Endothelial cell of umbilical vein (primary cell): ENCODE data around the gene FSD1. TPM values are rescaled to one million over a fixed set of nuclear protein-coding genes. Genes with fewer than 3 reads are reported as not detected.

ENCODE experiments used
- BruUV-seq: library from RNA; stranded (reverse); fragments of 400-500 nt; replicated peaks from 2 replicates; lab custom pipeline; 2021; lab: Mats Ljungman, UMichigan
- CTCF ChIA-PET: fragments of 300-600, 350-600 bp; sonication (Branson Sonifier 250); formaldehyde crosslinking; loops from one replicate; lab custom pipeline; 2021; ENCODE audit warnings: antibody characterized with exemption, inconsistent platforms; lab: Charles Lee
- POLR2A ChIA-PET: fragments of 300-600, 350-600 bp; sonication (Branson Sonifier 250); formaldehyde crosslinking; loops from one replicate; lab custom pipeline; 2021; ENCODE audit warnings: antibody characterized with exemption, inconsistent platforms; lab: Charles Lee
- DNase-seq: peaks from one replicate; pipeline ENCODE4 v3.0.0-alpha.2; 2011; ENCODE audit warnings: low read depth, low spot score
- FAIRE-seq: peaks from 2 replicates; lab custom pipeline; 2011; peaks lifted over from hg19 to GRCh38; lab: Jason Lieb, UNC
- H2AFZ ChIP-seq: 2 replicates; pipeline ENCODE4 v1.6.0; 2012; ENCODE audit warnings: low read depth, low read length, control low read depth, inconsistent platforms
- H3K27ac ChIP-seq: 2 replicates; pipeline ENCODE4 v1.5.1; 2011; ENCODE audit warnings: low read depth, mild to moderate bottlenecking, control low read depth, low read length, moderate library complexity; ENCODE audit not compliant: insufficient read depth
- H3K27me3 ChIP-seq, 2 experiments: 2 replicates each; pipeline versions ENCODE4 v1.6.0 to v1.6.1; 2011; ENCODE audit warnings: low read length in 2 of 2, mixed read lengths in 1 of 2; ENCODE audit not compliant: control insufficient read depth in 2 of 2, insufficient read depth in 2 of 2
- H3K36me3 ChIP-seq, 2 experiments: 2 replicates in 1 of 2; 3 replicates in 1 of 2; pipeline ENCODE4 v1.5.1; 2011; ENCODE audit warnings: low read length in 2 of 2, mild to moderate bottlenecking in 1 of 2, moderate library complexity in 1 of 2; ENCODE audit not compliant: control insufficient read depth in 2 of 2, insufficient read depth in 2 of 2; ENCODE audit errors: extremely low read depth in 1 of 2
- H3K4me1 ChIP-seq: 3 replicates; pipeline ENCODE4 v1.5.1; 2011; ENCODE audit warnings: mild to moderate bottlenecking, low read length; ENCODE audit not compliant: control insufficient read depth, insufficient read depth; ENCODE audit errors: extremely low read depth
- H3K4me2 ChIP-seq: 2 replicates; pipeline ENCODE4 v1.6.1; 2011; ENCODE audit warnings: low read length, control low read depth, mixed read lengths; ENCODE audit not compliant: insufficient read depth
- H3K4me3 ChIP-seq, 3 experiments: fragments of 200-600 bp in 1 of 3; sonication (generic), shearing (Covaris generic) in 1 of 3; replicated peaks in 1 of 3; 2 replicates each; pipeline ENCODE4 v1.5.1; 2011 to 2016; ENCODE audit warnings: control low read depth in 3 of 3, low read length in 3 of 3, mild to moderate bottlenecking in 2 of 3, inconsistent platforms in 1 of 3, low read depth in 1 of 3, moderate library complexity in 1 of 3; ENCODE audit not compliant: insufficient read depth in 1 of 3
- H3K79me2 ChIP-seq: 2 replicates; pipeline ENCODE4 v1.6.0; 2012; ENCODE audit warnings: low read length, inconsistent platforms; ENCODE audit not compliant: control insufficient read depth, insufficient read depth
- H3K9ac ChIP-seq: replicated peaks from 2 replicates; pipeline ENCODE3; 2011; ENCODE audit warnings: low read length, control low read depth; ENCODE audit not compliant: insufficient read depth; ENCODE audit errors: extremely low read depth
- H3K9me1 ChIP-seq: replicated peaks from 3 replicates; pipeline ENCODE4 v1.6.0; 2011; ENCODE audit warnings: mild to moderate bottlenecking, low read length; ENCODE audit not compliant: control insufficient read depth, insufficient read depth; ENCODE audit errors: extremely low read depth
- H3K9me3 ChIP-seq: replicated peaks from 2 replicates; pipeline ENCODE4 v1.5.1; 2012; ENCODE audit warnings: low read length, inconsistent platforms; ENCODE audit not compliant: control insufficient read depth, insufficient read depth
- H4K20me1 ChIP-seq: replicated peaks from 2 replicates; pipeline ENCODE3; 2011; ENCODE audit warnings: mild to moderate bottlenecking, low read length; ENCODE audit not compliant: control insufficient read depth, insufficient read depth; ENCODE audit errors: extremely low read depth
- EZH2 ChIP-seq: IDR thresholded peaks from 2 replicates; pipeline ENCODE4 v1.6.1; 2012; ENCODE audit warnings: borderline replicate concordance, low read depth, mild to moderate bottlenecking, moderate library complexity, low read length, inconsistent platforms; ENCODE audit not compliant: severe bottlenecking
- FOS ChIP-seq: IDR thresholded peaks from 2 replicates; pipeline ENCODE4 v1.6.1; 2011; ENCODE audit warnings: mild to moderate bottlenecking, low read length, moderate library complexity, borderline replicate concordance; ENCODE audit not compliant: insufficient read depth
- GATA2 ChIP-seq: IDR thresholded peaks from 2 replicates; pipeline ENCODE4 v1.7.0; 2011; ENCODE audit warnings: low read depth, mild to moderate bottlenecking, moderate library complexity, mixed read lengths, low read length; ENCODE audit not compliant: insufficient read length, insufficient read depth
- JUN ChIP-seq: IDR thresholded peaks from 2 replicates; pipeline ENCODE4 v1.6.1; 2011; ENCODE audit warnings: borderline replicate concordance, low read depth; ENCODE audit not compliant: insufficient read length, insufficient read depth
- MYC ChIP-seq: IDR thresholded peaks from one replicate; pipeline ENCODE4 v1.6.1; 2011; ENCODE audit warnings: mild to moderate bottlenecking, low read depth, low read length
- POLR2A ChIP-seq: IDR thresholded peaks from 2 replicates; pipeline ENCODE4 v1.6.1; 2012; ENCODE audit warnings: low read depth, mild to moderate bottlenecking, control low read depth, low read length
- POLR2AphosphoS5 ChIP-seq: IDR thresholded peaks from 2 replicates; pipeline ENCODE4 v1.6.1; 2012; ENCODE audit warnings: low read depth, mild to moderate bottlenecking, control low read depth, low read length, moderate library complexity; ENCODE audit not compliant: insufficient read depth
- dilution Hi-C: fragments of 300-500 bp; cut with MboI; formaldehyde crosslinking; loops from one replicate; pipeline ENCODE4 v1.15.0; 2019; ENCODE audit warnings: low sequenced_read_pairs; ENCODE audit not compliant: extremely low pct_ligation_motif_present
- intact Hi-C: fragments of 100-400 bp; cut with micrococcal nuclease; formaldehyde crosslinking; loops from one replicate; pipeline ENCODE4 v1.10.0; 2022
- polyA plus RNA-seq, 4 experiments: library from polyadenylated mRNA; depleted of rRNA in 3 of 4; stranded (reverse) in 3 of 4; unstranded in 1 of 4; fragments of >200 nt; gene quantifications; 2 replicates each; pipeline versions ENCODE4 v1.2.1 to v1.2.3, GENCODE V29; 2011 to 2012; ENCODE audit warnings: missing spikeins in 1 of 4
- total RNA-seq: library from RNA; stranded (reverse); gene quantifications from 2 replicates; pipeline ENCODE4 v1.2.3, GENCODE V29; 2021
- TF ChIP-seq, protein P1 (sequence below): IDR thresholded peaks from 2 replicates; pipeline ENCODE4 v1.6.1; 2011; ENCODE audit not compliant: insufficient read depth, insufficient read length
- TF ChIP-seq, protein P2 (sequence below), 2 donors: IDR thresholded peaks; 1 replicate in 1 of 2; 2 replicates in 1 of 2; pipeline ENCODE4 v1.5.1; 2011; ENCODE audit warnings: low read length in 2 of 2, mild to moderate bottlenecking in 2 of 2, moderate library complexity in 2 of 2, control low read depth in 1 of 2, inconsistent platforms in 1 of 2, low read depth in 1 of 2; ENCODE audit not compliant: insufficient read depth in 1 of 2; ENCODE audit errors: extremely low read depth in 1 of 2

Gene FSD1
- total and polyA plus RNA-seq, 2 donors (not counting 3 experiments of a cell fraction or from before 2014, with no cell fraction given) = 25.8 to 55.5 TPM

DNA sequence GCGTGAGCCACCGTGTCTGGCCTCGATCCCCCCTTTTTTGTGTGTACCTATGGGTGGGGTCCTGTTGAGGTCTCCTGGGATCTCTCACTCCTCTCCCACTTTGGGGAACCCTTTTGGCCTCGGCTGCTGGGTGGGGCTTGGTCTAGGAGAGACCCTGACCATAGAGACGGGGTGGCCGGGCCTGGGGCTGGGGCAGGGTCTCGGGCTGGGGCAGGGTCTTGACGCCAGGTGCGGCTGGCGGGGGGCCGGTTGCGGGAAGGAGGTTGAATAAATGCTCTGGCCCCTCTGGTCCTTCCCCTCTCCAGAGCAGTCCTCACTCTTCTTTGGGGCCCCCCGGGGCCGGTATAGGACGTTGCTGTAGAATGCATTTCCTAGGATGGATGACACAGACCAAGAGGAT, 11.9 kb upstream of the FSD1 start:
- H3K27me3 ChIP-seq = no peaks in the 10 kb centered on the region
- no peak overlapping the region for H2AFZ ChIP-seq
- H3K4me2 ChIP-seq = no peak overlapping the region
- ChIA-PET CTCF (no interaction called here), POLR2A (no interaction called here)
- TF ChIP-seq GATA2 = no peak
- no peak for TF ChIP-seq POLR2AphosphoS5
- TF ChIP-seq, protein P1, sequence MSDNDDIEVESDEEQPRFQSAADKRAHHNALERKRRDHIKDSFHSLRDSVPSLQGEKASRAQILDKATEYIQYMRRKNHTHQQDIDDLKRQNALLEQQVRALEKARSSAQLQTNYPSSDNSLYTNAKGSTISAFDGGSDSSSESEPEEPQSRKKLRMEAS = no peak
- TF ChIP-seq, protein P2, sequence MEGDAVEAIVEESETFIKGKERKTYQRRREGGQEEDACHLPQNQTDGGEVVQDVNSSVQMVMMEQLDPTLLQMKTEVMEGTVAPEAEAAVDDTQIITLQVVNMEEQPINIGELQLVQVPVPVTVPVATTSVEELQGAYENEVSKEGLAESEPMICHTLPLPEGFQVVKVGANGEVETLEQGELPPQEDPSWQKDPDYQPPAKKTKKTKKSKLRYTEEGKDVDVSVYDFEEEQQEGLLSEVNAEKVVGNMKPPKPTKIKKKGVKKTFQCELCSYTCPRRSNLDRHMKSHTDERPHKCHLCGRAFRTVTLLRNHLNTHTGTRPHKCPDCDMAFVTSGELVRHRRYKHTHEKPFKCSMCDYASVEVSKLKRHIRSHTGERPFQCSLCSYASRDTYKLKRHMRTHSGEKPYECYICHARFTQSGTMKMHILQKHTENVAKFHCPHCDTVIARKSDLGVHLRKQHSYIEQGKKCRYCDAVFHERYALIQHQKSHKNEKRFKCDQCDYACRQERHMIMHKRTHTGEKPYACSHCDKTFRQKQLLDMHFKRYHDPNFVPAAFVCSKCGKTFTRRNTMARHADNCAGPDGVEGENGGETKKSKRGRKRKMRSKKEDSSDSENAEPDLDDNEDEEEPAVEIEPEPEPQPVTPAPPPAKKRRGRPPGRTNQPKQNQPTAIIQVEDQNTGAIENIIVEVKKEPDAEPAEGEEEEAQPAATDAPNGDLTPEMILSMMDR (IDR thresholded peaks at IDR 0.05; ENCODE audit: extremely low read depth in 1 of 2, insufficient read depth in 1 of 2, low read depth in 1 of 2, low read length in 2 of 2) = no peak
- TF ChIP-seq FOS = no peak
- TF ChIP-seq MYC = no peak
- no peak for TF ChIP-seq EZH2
- TF ChIP-seq JUN = no peak
- no peak for TF ChIP-seq POLR2A
- H3K9me3 ChIP-seq = no peaks in the 10 kb centered on the region
- no peaks in the 10 kb centered on the region for H3K79me2 ChIP-seq
- DNase-seq (no peak), FAIRE-seq (no peak)
- dilution Hi-C loops (no loop called here), intact Hi-C loops (no loop called here)
- no peaks in the 10 kb centered on the region for H3K36me3 ChIP-seq
- no peak overlapping the region for H3K4me3 ChIP-seq
- no peak overlapping the region for H3K27ac ChIP-seq
- H4K20me1 ChIP-seq = no peaks in the 10 kb centered on the region
- no peaks in the 10 kb centered on the region for H3K9me1 ChIP-seq
- BruUV-seq = no TSS peak
- H3K4me1 ChIP-seq = no peaks in the 10 kb centered on the region
- H3K9ac ChIP-seq = no peak overlapping the region
